Adrenal gland (tissue), 12 donors: ENCODE measurements around the gene NOL9. TPM values are rescaled to one million over a fixed set of nuclear protein-coding genes. Genes with fewer than 3 reads are reported as not detected.

Source experiments
- DNase-seq, 7 donors: peaks; one replicate each; pipeline ENCODE4 v3.0.0-alpha.2; 2019 to 2020
- H3K27ac ChIP-seq, 5 donors: fragments of 200-600 bp; sonication (generic) in 4 of 5; 1 replicate in 3 of 5; 2 replicates in 2 of 5; pipeline versions ENCODE4 v1.5.1 to v1.8.0; 2016 to 2020; ENCODE audit warnings: mild to moderate bottlenecking in 1 of 5
- H3K27me3 ChIP-seq: fragments of 200-600 bp; 2 replicates; pipeline ENCODE4 v1.8.0; 2021
- H3K36me3 ChIP-seq, 2 donors: fragments of 200-600 bp; replicated peaks in 1 of 2; 1 replicate in 1 of 2; 2 replicates in 1 of 2; pipeline versions ENCODE4 v1.5.1 to v1.8.0; 2018 to 2022
- H3K4me1 ChIP-seq, 2 donors: fragments of 200-600 bp; replicated peaks in 1 of 2; 1 replicate in 1 of 2; 2 replicates in 1 of 2; pipeline versions ENCODE4 v1.5.1 to v1.8.0; 2018 to 2021
- H3K4me3 ChIP-seq, 4 donors: fragments of 200-600 bp; sonication (generic) in 3 of 4; one replicate each; pipeline ENCODE4 v1.5.1; 2016 to 2018
- H3K9me3 ChIP-seq, 3 donors: fragments of 200-600 bp; sonication (generic) in 1 of 3; replicated peaks in 1 of 3; 1 replicate in 2 of 3; 2 replicates in 1 of 3; pipeline versions ENCODE4 v1.5.1 to v1.8.0; 2016 to 2021
- POLR2A ChIP-seq, 2 donors: fragments of 450-650 bp; IDR thresholded peaks; one replicate each; pipeline ENCODE4 v1.6.1; 2017; ENCODE audit warnings: antibody characterized with exemption in 2 of 2, mild to moderate bottlenecking in 2 of 2, moderate library complexity in 1 of 2
- WGBS, 4 donors: extraction: QIAGEN DNeasy Blood & Tissue Kit in 2 of 4; methylation state at CpG; one replicate each; pipeline versions ENCODE4 v1.1.5 to v1.1.7; 2013 to 2017; 5-methylcytosine and 5-hydroxymethylcytosine counted together
- intact Hi-C, 2 donors: fragments of 100-400 bp; cut with DNase I; formaldehyde crosslinking; loops; one replicate each; pipeline versions ENCODE4 v1.14.1 to v1.15.0; 2022 to 2023
- polyA plus RNA-seq, 3 donors: library from polyadenylated mRNA; stranded (reverse); fragments of 200-250 nt in 2 of 3; fragments of 350-450 nt in 1 of 3; fragmentation: Illumina TruSeq in 1 of 3; extraction: RNeasy Lipid Tissue Mini Kit (QIAGEN cat#74804) in 1 of 3; gene quantifications; one replicate each; pipeline ENCODE4 v1.2.3, GENCODE V29; 2013 to 2014
- total RNA-seq, 9 donors: library from RNA; depleted of rRNA in 4 of 9; stranded (reverse); fragments of >200 nt in 4 of 9; fragments of 120-200 nt in 1 of 9; fragmentation: NEBNext Ultra II Directional in 1 of 9; extraction: Animal tissue kit (Norgen Biotek cat#: 25700) in 1 of 9; gene quantifications; one replicate each; pipeline versions ENCODE4 v1.1.0 to v1.2.4, GENCODE V29; 2013 to 2023
- TF ChIP-seq, protein P1 (sequence below), 6 experiments: fragments of 450-650 bp in 4 of 6; fragments of 200-600 bp in 2 of 6; sonication (generic) in 1 of 6; IDR thresholded peaks; 1 replicate in 5 of 6; 2 replicates in 1 of 6; pipeline versions ENCODE4 v1.5.1 to v1.8.0; 2016 to 2021; ENCODE audit warnings: antibody characterized with exemption in 6 of 6, mild to moderate bottlenecking in 2 of 6, moderate library complexity in 1 of 6
- donor health status: healthy with polysubstance abuse.
- donor health status: Bipolar disorder and iron deficiency.
- donor health status: DM: yes; HTN: yes; CAD: no.
- donor health status: DM: no; HTN: no; CAD: no.
- donor health status: DM: no; HTN: no; CAD: no.
- donor health status: DM: yes; HTN: yes; CAD: no.

NOL9 gene
- total and polyA plus RNA-seq, 12 donors = 5.9 to 39.7 (median 19.7) TPM

DNA sequence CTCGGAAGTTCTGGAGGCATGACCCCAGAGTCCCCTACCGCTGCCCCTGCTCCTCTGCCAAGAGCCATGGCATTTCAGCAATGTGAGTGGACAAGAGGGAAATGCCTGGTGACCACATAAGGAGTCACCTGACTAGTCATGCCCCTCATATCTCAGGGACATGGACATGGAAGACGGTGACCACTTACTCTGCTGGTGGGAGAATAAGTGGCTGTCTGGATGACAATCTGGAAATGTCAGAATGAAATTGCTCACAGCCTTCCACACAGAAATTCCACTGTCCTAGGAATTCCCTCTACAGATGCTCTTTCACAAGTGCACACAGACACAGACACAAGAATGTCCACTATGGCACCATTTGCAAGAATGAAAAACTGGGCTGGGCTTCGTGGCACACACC lies 38.5 kb downstream of the NOL9 start:
- Histone ChIP-seq H3K27me3 (no peaks in the 10 kb centered on the region), H3K36me3 (no peaks in the 10 kb centered on the region), H3K27ac (no peak overlapping the region), H3K4me1 (peaks cover 9 to 12% of the 10 kb centered on the region in 2 donors), H3K9me3 (no peaks in the 10 kb centered on the region), H3K4me3 (no peak overlapping the region)
- no peak for TF ChIP-seq POLR2A (IDR thresholded peaks at IDR 0.05)
- TF ChIP-seq, protein P1, sequence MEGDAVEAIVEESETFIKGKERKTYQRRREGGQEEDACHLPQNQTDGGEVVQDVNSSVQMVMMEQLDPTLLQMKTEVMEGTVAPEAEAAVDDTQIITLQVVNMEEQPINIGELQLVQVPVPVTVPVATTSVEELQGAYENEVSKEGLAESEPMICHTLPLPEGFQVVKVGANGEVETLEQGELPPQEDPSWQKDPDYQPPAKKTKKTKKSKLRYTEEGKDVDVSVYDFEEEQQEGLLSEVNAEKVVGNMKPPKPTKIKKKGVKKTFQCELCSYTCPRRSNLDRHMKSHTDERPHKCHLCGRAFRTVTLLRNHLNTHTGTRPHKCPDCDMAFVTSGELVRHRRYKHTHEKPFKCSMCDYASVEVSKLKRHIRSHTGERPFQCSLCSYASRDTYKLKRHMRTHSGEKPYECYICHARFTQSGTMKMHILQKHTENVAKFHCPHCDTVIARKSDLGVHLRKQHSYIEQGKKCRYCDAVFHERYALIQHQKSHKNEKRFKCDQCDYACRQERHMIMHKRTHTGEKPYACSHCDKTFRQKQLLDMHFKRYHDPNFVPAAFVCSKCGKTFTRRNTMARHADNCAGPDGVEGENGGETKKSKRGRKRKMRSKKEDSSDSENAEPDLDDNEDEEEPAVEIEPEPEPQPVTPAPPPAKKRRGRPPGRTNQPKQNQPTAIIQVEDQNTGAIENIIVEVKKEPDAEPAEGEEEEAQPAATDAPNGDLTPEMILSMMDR (IDR thresholded peaks at IDR 0.05) = no peak
- WGBS, 4 donors = 87 to 93% (median 91%) methylated on average over 4 of the region's 4 CpGs
- no peak for DNase-seq
- intact Hi-C loops = no loop called here

DNA sequence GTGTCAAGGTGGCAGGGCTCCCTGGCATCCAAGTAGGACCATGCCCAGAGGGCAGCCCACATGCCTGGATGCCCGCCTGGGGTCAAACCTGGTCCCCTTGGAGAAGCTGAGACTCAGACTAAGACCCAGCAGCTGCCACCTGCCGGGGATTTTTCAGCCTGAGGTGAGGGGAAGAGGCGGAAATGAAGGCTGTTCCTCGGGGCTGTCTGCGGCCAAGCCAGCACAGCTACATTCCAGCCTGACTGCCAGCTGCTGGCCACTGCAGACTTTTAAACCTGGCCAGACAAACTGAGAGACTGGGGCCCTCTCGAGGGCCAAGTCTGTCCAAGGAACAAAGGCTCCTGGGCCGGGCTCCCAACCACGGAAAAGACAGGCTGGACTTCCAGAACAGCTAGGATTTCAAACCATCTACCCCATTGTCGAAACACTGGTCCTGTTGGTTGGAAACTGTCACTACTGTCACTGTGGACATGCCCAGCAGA lies 41.0 kb downstream of the NOL9 start:
- no peaks in the 10 kb centered on the region for H3K9me3 ChIP-seq
- H3K4me1 ChIP-seq = peaks cover 0 to 7% of the 10 kb centered on the region in 2 donors
- no peaks in the 10 kb centered on the region for H3K36me3 ChIP-seq
- DNase-seq = no peak
- H3K27me3 ChIP-seq = no peaks in the 10 kb centered on the region
- H3K4me3 ChIP-seq = no peak overlapping the region
- H3K27ac ChIP-seq = peak overlapping the region in 1 of 5 donors; percentile 6
- intact Hi-C loops = no loop called here
- TF ChIP-seq, protein P1 (IDR thresholded peaks at IDR 0.05) = no peak
- TF ChIP-seq POLR2A (IDR thresholded peaks at IDR 0.05) = no peak
- WGBS, 4 donors = 86 to 96% (median 88%) methylated on average over 5 to 9 of the region's 9 CpGs

DNA sequence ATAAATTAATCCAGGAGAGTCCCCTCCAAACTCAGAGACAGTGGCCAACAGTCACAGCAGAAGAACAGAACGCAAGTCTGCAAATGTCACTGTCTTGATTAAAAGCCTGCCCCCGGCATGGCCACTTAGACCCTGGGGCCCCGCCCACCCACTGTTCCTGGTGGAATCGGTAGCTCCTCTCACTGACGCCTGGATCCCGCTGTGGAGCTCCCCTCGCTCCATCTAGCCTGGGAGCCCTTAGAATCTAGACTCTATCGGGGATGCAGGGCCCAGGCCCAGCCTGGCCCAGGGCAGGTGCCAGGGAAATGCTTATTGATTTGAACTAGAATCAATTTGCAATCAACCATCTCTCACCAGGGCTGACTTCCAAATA lies 41.4 kb downstream of the NOL9 start:
- Histone ChIP-seq H3K36me3 (no peaks in the 10 kb centered on the region), H3K27me3 (no peaks in the 10 kb centered on the region), H3K27ac (peak overlapping the region in 1 of 5 donors; percentile 6), H3K4me3 (no peak overlapping the region), H3K9me3 (no peaks in the 10 kb centered on the region), H3K4me1 (peaks cover 0 to 10% of the 10 kb centered on the region in 2 donors)
- DNase-seq = no peak
- no peak for TF ChIP-seq POLR2A (IDR thresholded peaks at IDR 0.05)
- TF ChIP-seq, protein P1 (IDR thresholded peaks at IDR 0.05) = no peak
- 78 to 100% (median 91%) methylated on average over 4 to 8 of the region's 8 CpGs for WGBS, 4 donors
- intact Hi-C loops = no loop called here

DNA sequence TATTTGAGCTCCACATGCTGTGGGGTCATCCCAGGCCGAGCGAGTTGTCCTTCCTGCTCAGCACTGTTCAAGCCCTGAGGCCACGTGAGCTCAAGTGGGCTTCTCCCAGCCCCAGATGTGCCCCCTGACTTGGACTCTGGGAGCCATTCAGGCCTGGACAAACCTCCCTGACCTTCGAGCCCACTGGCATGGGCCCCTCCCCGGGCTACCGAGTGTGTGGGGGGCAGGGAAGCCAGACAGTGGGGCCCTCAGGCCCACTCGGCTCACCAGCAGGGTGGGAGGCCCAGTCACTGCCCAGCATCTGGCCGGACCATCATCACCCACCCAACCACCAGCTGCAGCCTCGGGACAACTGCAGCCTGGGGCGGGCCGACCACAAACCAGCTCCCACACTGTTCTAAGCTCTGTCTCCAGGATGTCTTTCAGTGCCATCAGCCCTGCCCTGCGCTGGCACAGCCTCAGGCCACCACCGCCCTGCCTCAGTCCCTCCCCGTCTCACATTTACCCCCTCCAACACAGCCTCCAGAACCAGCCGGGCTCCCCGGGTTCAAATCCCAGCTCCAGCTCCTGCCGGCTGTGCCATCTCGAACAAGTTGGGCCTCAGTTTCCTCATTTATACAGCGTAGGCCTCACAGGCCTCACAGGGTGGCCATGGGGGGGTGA lies 41.9 kb downstream of the NOL9 start:
- intact Hi-C loops = no loop called here

More for the DNA sequence above, 41.9 kb downstream of the NOL9 start:
- WGBS, 4 donors = 83 to 97% (median 90%) methylated on average over 6 to 19 of the region's 19 CpGs
- Histone ChIP-seq H3K4me3 (no peak overlapping the region), H3K27me3 (no peaks in the 10 kb centered on the region), H3K27ac (no peak overlapping the region), H3K4me1 (peaks cover 0 to 15% of the 10 kb centered on the region in 2 donors), H3K36me3 (no peaks in the 10 kb centered on the region), H3K9me3 (no peaks in the 10 kb centered on the region)
- no peak for DNase-seq
- TF ChIP-seq, protein P1 (IDR thresholded peaks at IDR 0.05) = no peak
- TF ChIP-seq POLR2A (IDR thresholded peaks at IDR 0.05) = no peak
